ENCODE measurements around the gene AHCYL2.
A peak's percentile ranks its signal among the peaks of the same experiment; 100 is the strongest.
"Not testable (repeated sequence)": the region's sequence is repeated elsewhere in the genome, so short reads cannot be mapped to it uniquely, and the experiment has no call there.

Gene AHCYL2

DNA sequence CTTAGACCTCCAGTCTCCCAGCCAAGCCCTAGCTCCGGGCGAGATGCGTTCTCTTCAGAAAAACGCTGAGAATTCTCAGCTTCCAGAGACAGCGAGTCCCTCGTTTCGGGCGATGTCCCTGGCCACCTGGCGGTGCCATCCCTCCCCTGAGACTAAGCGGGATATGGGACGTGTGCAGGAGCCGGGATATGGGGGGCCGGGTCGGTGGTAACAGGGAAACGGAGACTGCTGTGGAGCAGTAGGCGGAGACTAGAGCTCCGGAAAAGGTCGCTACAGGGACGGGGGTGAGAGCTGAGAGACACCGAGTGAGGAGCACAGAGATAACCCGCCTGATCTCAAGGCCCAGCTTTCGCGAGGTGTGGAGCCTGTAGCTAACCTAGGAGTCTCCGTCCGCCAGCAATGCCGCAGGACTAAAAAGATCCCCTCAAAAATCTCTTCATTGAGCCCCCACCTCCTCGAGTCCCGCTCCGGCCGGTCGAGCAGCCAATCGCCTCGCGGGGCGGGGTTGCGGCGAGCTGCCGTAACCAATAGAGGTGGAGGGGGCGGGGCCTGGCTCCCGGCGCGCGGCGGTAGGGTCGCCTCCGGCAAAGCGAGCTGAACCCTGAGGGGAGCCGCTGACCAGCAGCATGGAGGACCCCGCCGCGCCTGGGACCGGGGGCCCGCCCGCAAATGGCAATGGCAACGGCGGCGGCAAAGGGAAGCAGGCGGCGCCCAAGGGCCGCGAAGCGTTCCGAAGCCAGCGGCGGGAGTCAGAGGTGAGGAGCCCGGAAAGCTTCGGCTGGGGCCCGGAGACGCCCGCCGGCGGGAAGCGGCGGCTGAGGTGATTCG lies 209.2 kb downstream of the AHCYL2 start, which contains the start of gene STRIP2:
Gene STRIP2 (plus strand): TSS at position 586 of the 828 bp plus-strand sequence. CDS start 41 bp downstream, at position 627.
- DNase-seq, result peak; percentile 84

DNA sequence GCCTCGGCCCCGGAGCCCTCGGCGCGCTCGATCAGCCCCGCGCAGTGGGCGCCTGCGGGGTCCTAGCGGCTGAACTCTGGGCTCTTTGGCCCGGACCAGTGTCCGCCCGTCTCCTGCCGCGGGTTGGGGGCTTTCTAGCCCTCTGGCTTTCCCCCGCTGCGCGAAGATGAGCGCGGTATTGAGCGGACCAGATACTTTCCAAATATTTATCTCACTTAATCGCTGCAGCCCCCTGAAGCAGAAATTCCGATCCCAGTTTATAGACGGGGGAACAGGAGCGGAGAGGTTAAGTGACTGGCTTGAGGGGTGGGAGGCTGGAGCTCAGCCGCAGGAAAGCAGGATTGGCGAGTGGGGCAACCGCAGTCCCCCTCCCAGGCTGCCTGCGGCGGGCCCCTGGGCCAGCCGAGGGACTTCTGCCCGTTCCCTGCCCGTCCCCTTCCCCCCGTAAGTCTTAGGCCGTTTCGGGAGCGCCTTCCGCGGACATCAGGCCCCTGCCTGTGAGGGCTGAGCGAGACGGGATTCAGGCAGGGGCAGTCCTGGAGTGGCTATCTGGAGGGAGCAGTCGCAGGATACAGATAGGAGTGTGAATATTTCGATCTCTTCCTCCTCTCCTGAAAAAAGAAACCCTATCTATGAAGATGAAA lies 210.0 kb downstream of the AHCYL2 start:
- DNase-seq, result no peak

DNA sequence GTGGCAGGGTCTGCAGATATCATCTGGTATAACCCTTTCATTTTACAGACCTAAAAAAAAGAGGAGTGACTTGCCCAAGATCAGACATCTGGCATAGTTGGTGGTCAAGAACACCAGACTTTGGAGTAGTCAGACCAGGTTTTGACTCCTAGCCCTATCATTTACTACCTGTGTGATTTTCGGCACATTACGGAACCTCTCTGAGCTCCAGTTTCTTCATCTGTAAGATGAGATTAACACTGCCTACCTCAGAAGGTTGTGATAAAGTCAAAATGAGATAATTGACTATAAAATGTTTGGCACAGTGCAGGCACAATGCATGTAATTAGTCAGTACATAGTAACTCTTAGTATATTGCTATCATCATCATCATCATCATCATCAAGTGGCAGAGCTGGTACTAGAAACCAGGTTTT lies 210.6 kb downstream of the AHCYL2 start:
- DNase-seq, result no peak

DNA sequence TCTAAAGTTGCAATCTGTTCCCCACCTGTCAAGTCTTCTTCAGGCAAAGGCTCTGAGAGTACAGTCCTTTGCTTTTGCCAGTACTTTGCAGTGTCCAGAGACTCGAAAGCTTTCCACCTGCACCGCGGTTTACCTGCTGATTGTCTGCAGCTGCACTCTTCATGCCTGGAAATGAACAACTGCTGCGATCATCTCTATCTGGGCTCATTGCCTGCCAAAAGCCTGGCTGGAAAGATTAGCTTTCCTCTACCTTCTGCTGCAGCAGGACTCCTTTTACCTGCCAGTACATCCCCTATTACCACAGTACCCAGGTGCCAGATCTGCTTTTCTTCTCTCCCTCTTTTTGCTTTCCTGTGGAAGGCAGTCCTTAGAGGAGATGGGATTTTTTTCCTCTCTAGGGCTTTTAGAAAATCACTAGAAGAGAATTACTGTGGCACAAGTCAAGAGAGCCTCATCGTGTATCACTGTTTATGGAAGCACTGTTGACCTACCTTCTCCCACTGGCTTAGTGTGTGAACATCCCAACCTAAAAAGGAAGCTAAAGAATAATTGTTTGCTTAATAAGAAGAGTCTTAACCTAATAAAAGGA lies 211.6 kb downstream of the AHCYL2 start:
- no peak for DNase-seq

DNA sequence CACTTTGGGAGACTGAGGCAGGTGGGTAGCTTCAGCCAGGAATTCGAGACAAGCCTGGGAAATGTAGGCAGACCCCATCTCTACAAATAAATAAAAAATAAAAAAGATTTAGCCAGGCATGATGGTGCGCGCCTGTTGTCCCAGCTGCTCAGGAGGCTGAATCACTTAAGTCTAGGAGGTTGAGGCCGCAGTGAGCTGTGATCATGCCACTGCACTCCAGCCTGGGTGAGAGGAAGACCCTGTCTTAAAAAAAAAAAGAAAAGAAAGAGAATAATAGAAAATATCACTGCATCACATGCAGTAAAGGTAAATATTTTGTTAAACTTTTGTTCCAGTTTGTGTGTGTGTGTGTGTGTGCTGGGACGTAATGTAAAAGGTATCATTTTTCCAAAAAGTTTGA lies 212.4 kb downstream of the AHCYL2 start:
- DNase-seq, result no peak

DNA sequence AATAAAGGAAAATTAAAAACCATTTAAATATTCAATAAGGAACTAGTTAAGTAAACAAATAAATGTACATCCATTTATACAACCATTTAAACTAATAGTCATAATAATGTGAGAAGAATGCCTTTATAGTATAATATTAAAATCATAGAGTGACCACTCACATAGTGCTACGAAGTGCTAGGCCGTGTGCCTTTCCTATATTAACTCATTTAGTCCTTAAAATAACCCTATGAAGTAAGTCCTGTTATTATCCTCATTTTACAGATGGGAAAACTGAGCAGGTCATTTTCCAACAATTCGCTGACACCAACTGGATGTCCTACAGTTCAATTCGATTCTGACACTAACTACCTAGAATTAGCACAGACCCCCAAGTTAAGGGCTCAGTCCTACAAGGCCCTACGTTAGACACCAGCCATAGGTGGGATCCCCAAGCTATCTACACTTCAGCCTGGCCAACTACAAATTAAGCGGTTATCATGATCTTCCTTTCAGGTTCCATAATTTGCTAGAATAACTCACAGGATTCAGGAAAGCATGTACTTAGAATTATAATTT lies 213.5 kb downstream of the AHCYL2 start:
- no peak for DNase-seq

DNA sequence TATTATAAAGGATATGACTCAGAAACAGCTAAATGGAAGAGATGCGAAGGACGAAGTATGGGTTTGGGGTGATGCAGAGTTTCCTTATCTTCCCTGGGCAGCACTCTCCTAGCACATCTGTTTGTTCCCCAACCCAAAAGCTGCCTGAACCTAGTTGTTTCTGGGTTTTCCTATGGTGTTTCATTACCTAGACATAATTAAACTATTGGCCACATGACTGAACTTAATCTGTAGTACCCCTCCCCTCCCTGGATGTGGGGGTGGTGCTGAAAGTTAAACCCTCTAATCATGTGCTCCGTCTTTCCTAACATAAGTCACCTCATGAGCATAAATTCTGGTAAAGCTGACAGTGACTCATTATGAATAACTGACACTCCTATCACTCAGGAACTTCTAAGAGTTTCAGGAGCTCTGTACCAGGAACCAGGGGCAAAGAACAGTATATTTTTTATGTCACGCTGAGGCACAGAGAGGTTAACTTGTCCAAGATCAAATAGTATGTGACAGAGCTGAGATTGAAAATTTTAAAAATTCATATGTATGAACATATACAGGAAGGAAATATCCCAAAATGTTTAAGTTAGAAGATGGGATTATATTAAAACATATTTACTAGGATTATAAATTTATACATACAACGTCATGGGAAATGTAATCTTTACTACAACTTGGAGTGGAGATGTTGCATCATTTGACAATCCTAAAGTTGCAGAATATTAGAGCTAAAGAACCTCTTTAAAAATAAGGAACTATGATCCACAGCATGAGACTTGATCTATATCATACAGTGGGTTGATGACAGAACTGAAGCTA lies 214.2 kb downstream of the AHCYL2 start:
- DNase-seq, result no peak

DNA sequence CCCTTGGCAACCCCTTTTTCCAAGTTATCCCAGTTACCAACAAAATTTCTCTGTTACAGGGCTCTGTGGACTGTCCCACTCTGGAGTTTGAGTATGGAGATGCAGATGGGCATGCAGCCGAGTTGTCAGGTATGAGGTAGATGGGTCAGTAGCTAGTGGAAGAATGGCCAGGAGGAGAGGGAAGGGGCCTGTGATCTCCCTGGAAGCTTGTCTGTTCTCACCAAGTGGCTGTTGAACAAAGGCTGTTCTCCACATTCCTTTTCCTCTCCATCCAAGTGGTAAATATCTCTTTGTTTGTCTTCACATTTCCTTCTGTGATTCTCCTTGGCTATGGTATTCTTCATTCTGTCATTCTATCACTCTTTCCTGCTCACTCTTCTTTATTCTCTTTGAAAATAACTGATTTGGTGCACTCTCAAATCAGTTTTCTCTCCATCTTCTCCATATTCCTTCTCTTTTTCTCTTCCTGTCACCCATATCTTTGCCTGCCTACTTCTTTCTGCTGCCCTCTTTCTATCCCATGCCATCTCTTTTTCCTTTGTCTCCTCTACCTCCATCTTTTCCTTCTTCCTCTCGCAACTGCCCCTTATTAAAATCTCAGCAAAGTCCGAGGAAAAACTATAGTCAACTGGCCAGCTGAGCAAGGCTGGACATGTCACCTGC lies 215.3 kb downstream of the AHCYL2 start:
- DNase-seq, result no peak

DNA sequence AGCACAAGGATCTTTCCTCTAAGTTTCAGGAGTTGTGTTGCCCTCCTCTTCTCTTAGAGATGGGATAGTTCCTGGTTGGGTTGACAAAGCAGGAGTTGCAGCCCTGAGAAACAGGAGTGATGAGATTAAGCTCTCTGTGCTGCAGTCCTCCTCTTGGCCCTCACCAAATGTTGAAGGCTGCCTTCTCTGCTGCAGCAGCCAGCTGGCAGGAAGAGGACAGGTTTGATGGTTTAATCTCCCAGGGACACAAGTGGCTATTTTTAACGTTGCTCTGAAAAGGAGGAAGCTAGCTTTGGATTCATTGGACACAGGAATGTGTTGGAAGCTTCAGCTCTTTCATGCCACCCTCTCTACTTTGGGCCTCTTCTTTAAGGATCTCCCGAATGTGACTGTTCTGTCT lies 218.8 kb downstream of the AHCYL2 start:
- DNase-seq, result no peak

DNA sequence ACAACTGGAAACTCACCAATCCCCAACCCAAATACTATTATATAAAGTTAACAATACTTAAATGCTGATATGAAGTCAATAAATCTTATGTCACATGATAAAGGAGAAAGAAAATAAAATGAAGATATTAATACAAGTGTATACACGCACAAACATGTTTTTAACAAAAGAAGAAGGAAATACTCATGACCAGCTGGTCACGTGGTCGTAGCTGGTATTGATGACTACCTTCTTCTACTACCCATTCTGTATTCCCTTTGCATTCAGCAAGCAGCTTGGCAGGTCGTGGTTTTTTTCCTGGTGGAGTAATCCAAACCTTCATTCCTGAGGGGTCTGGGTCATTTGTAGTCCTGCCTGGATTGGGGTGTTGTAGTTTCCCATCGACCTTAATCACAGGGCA lies 219.9 kb downstream of the AHCYL2 start:
- not testable (repeated sequence) for DNase-seq

DNA sequence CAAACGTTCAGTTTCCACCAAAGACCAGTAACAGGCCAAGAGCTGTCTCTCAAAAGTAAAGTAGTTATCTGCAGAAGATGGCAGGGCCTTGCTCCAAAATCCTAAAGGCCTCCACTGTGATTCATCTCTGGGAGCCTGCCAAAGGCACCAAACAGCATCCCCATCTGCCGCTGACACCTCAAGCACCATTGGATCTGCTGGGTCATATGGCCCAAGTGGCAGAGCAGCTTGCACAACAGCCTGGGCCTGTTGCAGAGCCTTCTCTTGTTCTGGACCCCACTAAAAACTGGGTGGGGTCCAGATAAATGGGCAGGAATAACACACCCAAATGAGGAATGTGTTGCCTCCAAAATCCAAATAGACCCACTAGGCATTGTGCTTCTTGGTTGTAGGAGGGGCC lies 222.1 kb downstream of the AHCYL2 start:
- DNase-seq, result not testable (repeated sequence)

DNA sequence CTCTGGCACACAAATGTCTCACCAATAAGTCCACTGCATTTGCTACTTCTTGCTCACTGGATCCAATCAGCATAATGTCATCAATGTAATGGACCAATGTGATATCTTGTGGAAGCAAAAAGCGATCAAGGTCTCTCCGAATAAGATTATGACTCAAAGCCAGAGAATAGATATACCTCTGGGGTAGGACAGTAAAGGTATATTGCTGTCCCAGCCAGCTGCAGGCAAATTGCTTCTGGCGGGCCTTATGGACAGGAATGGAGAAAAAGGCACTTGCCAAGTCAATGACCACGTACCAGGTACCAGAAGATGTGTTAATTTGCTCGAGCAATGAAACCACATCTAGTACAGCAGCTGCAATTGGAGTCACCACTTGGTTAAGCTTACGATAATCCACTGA lies 222.6 kb downstream of the AHCYL2 start:
- not testable (repeated sequence) for DNase-seq

DNA sequence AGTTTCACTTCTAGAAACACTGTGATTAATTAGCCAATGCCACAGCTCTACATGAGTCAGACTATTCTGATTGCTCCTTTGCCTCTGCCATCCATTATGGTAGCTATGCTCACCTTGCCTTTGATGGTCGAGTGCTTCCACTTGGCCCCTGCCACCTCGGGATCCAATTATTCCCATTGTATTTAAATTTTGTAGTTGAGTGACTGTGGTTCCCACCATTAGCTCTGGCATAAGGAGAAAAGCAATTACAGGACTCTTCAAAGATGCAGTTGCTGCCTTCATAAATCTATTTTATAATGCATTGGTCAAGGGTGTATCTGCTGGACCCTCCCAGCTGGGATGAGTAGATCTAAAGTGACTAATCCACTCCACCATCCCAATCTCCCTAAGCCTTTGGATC lies 223.8 kb downstream of the AHCYL2 start:
- not testable (repeated sequence) for DNase-seq

DNA sequence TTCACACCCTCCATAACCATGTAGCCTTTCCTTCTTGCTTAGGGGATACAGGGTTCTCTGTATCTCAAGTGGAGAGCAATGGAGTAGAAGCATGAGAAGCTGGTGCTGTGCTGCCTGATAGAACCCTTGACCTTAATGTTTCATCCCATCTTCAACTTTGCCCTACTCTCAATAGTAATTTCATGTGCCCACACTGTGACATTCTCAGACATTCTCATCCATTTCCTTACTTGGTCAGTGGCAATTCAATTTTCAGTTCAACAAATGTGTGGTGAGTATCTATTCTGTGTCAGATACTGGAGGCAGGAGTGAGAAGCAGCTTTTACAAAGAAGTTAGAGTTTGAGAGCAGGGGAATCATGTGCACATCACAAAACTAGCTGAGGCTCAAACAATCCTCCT lies 225.5 kb downstream of the AHCYL2 start:
- DNase-seq, result no peak

DNA sequence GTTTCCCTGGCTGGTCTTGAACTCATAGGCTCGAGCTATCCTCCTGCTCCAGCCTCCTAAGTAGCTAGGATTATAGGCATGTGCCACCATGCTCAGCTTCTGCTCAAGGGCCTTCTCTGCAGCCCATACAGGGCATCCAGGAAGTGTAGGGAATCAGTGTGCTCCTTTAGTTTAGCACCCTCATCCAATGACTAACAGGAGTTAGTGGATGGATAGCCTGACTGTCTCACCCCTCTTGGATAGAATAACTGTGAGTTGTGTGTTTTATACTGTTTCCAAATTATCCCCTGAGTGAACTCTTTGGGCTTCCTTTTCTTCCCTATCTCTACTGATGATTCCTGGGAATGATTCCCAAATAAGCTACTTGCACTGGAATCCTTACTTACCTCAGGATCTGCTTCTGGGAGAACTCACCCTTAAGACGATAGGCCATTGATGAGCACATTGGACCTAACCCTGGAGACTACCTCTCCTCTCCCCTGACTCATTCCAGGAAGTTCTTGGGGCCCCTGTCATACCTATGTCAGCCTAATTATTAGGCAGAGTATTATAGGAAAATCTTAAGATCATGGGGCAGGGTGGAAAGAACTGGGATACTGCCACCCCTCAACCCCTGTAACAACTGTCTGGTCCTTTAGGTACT lies 227.9 kb downstream of the AHCYL2 start:
- DNase-seq, result no peak

DNA sequence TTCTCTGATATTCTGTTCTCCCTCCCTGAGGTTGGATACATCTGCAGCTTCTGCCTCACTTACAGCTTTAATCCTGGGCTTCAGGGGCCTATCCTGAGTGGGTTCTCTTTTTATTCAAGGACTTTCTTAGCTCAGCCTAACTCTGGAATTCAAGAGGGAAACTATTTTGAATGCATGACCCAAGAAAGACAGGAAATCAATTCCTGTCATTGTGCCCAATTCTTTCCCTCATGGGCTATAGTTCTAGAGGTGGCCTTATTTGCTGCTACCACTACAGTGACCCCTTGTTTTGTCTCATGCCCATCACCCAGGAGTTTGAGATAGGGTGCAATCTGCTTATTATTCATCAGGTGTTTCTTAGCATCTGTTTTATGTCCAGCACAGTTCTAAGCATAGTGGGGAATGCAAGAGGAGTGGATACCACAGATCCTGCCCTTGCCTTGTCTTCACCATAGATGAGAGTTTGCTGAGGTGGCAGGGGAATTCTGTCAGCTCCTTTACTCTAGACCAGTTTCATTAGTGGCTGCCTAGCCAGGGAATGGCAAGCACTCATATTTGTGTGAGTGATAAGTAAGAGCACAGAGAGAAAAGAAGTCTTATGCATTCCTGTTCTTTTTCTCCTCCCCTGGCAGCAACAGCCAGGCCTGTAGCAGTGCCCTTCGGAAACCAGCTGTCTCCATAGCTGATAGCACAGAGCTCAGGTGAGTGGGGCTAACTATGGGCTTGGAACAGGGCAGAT lies 228.8 kb downstream of the AHCYL2 start:
- no peak for DNase-seq

DNA sequence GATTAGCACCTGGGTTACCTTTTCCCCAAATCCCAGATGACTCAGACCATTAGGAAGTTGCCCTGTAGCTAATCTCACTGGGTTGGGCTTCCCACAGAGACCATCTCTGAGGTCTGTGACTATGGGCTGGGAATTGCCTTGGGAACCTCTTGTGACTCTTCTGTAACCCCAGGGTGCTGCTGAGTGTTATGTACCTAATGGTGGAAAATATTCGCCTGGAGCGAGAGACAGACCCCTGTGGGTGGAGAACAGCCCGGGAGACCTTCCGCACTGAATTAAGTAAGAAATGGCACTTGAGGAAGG lies 229.4 kb downstream of the AHCYL2 start:
- DNase-seq, result no peak

DNA sequence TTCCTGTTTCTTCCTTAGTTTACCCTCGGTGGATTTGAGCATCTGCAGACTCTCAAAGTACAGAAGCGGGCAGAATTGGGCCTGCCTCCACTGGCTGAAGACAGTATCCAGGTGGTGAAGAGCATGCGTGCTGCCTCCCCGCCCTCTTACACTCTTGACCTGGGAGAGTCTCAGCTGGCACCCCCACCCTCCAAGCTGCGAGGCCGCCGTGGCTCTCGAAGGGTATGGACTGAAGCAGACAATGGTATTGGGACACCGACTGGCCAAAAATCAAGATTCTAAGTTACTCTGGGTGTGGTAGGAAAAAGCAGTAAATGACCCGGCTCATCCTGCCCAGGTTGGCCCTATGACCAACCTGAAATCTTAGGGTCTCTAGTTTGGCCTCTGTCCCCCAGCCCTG lies 231.6 kb downstream of the AHCYL2 start:
- no peak for DNase-seq

DNA sequence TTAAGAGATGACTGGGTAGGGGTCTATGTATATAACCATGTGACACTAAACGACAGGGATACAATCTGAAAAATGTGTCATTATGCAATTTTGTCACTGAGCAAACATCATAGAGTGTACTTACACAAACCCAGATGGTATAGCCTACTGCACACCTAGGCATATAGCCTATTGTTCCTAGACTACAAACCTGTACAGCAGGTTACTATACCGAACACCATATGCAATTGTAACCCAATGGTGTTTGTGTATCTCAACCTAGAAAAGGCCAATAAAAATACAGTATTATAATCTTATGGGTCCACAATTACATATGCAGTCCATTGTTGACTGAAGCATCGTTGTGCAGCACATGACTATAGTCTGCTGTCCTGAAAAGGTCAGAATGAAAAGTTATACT lies 232.3 kb downstream of the AHCYL2 start:
- no peak for DNase-seq

DNA sequence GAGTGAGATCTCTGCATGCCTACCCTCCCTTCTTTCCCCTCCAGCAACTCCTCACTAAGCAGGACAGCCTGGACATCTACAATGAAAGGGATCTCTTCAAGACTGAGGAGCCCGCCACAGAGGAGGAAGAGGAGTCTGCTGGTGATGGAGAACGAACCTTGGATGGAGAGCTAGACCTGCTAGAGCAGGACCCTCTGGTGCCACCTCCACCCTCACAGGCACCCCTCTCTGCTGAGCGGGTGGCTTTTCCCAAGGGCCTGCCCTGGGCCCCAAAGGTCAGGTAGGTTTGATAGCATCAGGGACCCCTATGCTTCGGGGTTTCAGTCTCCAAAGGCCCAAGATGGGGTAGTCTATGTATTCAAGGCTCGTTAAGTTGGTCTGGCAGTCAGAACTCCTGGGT lies 233.3 kb downstream of the AHCYL2 start:
- no peak for DNase-seq

DNA sequence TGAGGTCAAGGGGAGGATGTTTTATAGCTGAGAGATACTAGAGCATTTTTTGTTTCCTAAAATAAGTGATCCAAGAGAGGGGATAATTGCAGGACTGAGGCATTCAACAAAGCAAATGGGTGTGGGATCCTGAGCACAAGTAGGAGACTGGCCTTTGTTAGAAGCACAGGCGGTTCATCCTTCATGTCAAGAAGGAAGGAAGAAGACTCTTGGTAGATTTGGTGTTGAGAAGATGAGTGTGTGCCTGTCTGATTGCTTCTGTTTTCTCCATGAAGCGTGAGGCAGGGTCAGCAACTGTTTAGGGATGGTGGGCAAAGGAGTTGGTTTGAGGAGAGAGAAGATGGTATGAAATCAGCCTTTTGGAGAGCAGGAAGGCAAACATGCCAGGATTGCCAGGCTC lies 237.0 kb downstream of the AHCYL2 start:
- no peak for DNase-seq
